Measurements from ENCODE around the gene CDK6.
"Not testable (repeated sequence)": the region's sequence is repeated elsewhere in the genome, so short reads cannot be mapped to it uniquely, and the experiment has no call there.

CDK6 gene

GRCh38 chr7:92836489-92836999 is at the start of gene CDK6:
Gene CDK6, minus strand, starts transcription at chr7:92836573. Its CDS starts 3,250 bp downstream, at chr7:92833323.
- peak; percentile 35 for DNase-seq

DNA sequence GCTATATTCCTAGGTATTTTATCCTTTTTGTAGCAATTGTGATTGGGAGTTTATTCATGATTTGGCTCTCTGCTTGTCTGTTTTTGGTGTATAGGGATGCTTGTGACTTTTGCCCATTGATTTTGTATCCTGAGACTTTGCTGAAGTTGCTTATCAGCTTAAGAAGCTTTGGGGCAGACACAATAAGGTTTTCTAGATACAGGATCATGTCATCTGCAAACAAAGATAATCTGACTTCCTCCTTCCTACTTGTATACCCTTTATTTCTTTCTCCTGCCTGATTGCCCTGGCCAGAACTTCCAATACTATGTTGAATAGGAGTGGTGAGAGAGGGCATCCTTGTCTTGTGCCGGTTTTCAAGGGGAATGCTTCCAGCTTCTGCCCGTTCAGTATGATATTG is 49.7 kb upstream of the CDK6 start:
- DNase-seq: not testable (repeated sequence)

GRCh38 chr7:92884218-92884617 is 47.8 kb upstream of the CDK6 start:
- DNase-seq: no peak

DNA sequence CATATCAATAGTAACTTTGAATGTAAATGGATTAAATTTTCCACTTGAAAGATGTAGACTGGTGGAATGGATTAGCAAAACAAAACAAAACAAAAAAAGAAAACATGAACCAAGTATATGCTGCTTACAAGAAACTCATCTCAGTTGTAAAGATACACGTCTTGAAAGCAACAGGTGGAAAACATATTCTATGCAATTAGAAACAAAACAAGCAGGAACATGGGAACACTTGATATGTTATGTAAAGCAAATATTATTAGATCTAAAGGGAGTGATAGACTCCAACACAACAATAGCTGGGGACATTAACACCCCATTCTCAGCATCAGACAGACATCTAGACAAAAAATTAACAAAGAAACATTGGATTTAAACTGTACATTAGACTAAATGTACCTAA is 46.4 kb upstream of the CDK6 start:
- no peak for DNase-seq

- no peak for DNase-seq
Observed at GRCh38 chr7:92881091-92881485, 44.7 kb upstream of the CDK6 start.

GRCh38 chr7:92880212-92881090 is 44.1 kb upstream of the CDK6 start:
- DNase-seq: peak; percentile 11

DNA sequence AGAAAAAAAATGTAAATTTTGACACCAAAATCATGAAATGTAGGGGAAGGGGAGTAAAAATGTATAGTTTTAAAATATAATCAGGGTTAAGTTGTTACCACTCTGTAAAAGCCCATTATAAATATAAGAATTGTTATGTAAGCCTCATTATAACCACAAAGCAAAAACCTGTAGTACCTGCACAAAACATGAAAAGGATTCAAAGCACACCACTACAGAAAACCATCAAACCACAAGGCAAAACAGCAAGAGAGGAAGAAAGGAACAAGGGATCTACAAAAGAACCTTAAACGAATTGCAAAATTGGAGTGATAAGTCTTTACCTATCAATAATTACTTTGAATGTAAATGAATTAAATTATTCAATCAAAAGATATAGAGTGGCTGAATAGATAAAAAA is 41.0 kb upstream of the CDK6 start:
- DNase-seq: no peak

DNA sequence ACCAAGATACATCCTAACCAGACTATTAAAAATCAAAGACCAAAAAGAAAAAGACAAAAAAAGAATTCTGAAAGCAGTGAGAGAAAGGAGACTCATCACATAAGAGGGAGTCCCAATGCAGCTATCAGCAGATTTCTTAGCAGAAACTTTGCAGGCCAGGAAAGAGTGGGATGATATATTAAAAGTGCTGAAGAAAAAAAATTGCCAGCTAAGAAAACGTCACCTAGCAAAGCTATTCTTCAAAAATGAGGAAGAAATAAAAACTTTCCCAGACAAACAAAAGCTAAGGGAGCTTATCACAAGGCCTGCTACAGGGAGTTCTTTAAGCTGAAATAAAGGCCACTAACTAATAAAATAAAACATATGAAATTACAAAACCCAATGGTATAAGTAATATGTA is 40.5 kb upstream of the CDK6 start:
- no peak for DNase-seq

DNA sequence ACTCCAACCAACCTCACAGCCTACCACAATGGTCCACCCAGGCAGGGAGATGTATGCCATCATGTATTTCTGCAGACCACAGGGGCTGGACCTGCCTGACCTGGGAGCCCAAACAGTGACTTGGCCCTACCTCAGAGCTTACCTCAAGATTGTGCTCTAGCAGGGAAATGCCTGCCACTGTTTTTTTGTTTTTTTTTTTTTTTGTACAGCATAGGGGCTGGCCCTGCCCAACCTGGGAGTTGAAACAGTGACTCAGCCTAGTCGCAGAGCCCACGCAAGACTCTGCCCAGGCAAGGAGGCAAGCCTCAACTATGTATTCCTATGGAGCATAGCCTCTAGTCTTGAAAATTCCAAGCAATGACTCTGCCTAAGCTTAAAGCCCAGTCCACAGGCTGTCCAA is 39.3 kb upstream of the CDK6 start:
- no peak for DNase-seq

GRCh38 chr7:92875173-92875572 is 38.8 kb upstream of the CDK6 start:
- no peak for DNase-seq

- no peak for DNase-seq
Observed at GRCh38 chr7:92874567-92874966, 38.2 kb upstream of the CDK6 start.

DNA sequence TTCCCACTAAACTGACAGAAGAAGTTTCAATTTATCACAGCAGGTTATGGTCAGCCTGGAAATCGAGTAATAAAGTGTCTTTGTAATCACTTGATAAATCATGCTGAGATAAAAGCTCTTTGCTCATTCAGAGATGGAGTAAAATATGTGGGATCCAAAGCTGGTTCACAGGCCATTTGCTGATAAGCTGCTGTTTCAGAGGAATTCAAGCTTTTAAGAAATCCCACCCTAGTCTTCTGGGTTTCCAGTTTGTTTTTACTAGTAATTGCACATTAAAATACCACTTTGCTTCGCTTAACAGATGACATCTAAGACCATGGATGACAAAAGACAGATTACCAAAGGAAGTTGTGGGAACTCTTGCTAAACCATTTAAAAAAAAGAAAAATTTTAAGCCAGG is 37.4 kb upstream of the CDK6 start:
- no peak for DNase-seq

GRCh38 chr7:92872701-92873100 is 36.3 kb upstream of the CDK6 start:
- DNase-seq: no peak

DNA sequence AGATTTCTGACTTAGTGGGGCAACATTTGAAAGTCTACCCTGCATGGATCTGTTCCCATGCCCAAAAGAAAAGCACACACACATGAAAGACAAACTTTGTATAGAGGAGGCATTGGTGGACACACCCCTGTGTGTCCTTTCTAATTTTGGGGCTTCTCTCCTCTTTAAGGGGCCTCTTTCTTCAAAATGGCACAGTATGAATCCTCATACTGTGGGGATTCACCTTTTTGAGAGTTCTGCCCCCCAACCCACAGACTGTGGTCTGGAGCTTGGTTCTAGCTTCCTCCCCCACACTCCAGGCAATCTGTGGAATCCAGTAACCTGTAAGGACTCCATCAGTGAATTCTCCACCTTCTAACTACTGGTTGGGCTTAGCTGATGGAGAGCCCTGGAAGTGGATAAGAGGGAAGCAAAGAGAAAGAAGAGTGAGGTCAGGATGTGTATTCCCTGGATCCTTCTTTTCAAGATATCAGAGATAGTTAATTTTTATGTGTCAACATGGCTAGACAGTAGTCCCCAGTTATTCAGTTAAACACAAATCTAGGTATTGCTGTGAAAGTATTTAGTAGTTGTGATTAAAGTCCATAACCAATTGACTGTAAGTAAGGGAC is 32.4 kb upstream of the CDK6 start:
- no peak for DNase-seq

GRCh38 chr7:92864169-92864568 is 27.8 kb upstream of the CDK6 start:
- DNase-seq: not testable (repeated sequence)

- DNase-seq: no peak
Observed at GRCh38 chr7:92856436-92856835, 20.1 kb upstream of the CDK6 start.

- no peak for DNase-seq
Observed at GRCh38 chr7:92854501-92855238, 18.3 kb upstream of the CDK6 start.

DNA sequence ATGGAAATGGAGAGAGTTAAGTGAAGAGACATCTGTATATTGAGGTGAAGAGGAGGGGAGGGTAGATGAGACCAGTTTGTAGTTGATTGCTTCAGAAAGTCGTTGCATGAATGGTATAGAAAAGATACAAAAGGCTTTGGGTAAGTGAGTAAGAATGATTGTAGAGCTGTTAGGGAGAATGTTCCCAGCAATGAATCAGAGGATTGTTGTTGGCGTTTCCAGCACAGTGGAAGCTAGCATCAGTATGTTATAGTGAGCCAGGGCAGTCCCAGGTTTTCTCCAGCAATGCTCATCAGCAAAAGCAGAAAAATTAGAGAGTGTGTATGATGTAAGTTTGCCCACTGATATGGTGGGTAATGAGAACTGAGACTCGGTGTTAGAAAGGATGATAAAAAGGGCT is 15.4 kb upstream of the CDK6 start:
- no peak for DNase-seq

DNA sequence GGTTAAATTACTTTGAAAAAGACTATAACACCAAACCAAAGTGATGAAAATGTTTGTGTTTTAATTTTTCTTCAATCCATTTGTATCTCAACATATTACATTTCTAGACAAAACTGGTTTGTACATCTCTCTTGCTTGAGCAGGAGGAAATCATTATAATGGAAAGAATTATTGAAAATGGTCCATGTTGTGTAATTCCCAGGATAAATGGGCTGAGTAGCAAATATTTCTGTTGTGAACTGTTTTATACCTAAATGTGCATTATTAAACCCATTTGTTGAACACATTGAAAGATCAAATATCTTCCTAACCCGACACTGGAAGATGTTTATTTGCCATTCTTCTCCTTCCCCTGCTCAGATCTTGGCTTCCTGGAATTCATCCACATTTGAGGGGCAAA is 14.1 kb upstream of the CDK6 start:
- no peak for DNase-seq

DNA sequence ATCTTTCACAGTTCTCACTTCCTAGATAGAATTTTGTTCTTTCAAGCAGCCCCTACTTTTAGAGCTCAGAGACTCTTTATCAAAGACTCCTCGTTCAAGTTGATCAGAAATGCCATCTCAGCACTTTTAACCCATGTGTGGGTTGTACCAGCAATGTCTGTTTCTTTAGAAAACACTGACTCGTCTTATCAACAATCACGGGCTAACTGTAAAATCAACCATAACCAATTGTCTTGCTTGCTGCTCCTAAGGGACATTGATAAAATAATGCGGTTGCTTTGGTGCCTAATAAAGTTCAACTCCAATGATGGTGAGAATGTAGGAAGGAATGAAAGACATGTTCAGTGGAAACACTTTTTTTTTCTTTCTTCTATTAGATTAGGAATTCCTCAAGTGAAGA is 12.9 kb upstream of the CDK6 start:
- no peak for DNase-seq

- no peak for DNase-seq
Observed at GRCh38 chr7:92848851-92849250, 12.5 kb upstream of the CDK6 start.

DNA sequence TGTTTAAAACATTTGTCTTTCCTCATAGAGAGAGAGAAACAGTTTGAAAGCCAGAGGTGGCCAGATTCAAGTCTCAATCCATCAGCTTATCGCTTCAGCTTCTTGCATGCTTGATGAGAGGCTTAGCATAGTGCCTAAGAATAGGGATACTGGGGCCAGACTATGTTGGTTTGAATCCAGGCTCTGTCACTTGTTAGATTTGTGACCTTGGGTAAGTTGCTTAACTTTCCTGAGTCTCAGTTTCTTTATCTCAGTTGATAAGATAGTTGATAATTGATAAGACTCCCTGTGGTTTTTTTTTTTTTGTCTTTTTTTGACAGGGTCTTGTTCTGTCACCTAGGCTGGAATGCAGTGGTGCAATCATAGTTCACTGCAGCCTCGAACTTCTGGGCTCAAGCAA is 12.1 kb upstream of the CDK6 start:
- DNase-seq: no peak

DNA sequence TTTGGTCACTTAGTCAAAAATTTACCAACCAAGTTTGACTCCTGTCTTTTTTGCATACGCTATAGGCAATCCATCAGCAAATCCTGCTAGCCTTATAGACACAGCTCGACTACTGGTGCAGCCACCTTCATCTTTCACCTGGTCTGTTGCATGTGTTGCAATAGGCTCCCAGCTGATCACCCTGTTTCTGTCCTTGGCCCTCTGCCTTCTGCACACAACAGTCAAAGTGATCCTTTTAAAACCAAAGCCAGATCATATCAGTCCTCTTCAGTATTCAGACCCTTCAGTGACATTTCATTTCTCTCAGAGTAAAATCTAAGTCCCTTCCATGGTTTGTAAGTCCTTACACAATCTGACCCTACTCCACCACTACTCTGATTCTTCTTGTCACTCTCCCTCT is 10.9 kb upstream of the CDK6 start:
- no peak for DNase-seq

- DNase-seq: no peak
Observed at GRCh38 chr7:92845736-92846135, 9.4 kb upstream of the CDK6 start.

Data from 8988T (cell line).